ENCODE data around the gene MGLL.

Gene MGLL

DNA sequence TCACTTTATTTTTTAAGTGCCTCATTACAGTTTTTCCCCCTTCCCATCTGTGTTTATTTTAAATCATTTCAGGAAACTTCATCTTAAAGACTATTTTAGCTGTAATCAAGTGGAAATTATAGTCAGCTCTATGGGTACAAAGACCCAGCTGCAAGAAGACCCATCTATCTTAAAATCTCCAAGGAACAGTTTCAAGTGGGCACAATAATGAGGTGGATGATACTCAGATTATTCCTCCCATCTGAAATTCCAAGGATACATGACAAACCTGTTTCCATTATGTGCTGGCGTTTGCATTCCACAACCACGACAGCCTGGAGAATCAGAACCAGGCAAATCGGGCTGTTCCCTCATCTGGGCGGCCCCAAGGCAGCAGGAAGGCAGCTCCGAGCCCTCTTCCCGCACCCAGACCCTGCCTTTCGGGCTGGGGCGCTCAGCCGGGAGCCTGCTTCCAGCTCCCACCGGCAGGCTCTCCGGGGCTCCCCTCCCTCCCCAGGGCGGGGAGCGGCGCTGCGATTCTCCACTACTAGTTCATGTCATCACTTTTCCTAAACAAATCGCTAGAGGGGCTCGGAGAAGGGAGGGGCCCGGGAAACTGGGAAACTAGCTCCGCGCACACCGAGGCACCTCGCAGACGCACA is at the start of gene MGLL:
MGLL (minus strand) TSS at position 475 of the 641 bp plus-strand sequence; CDS start at position 278, 197 bp downstream.
- no peak within 1 kb of the TSS for H3K27ac ChIP-seq
- TF ChIP-seq, protein P1, sequence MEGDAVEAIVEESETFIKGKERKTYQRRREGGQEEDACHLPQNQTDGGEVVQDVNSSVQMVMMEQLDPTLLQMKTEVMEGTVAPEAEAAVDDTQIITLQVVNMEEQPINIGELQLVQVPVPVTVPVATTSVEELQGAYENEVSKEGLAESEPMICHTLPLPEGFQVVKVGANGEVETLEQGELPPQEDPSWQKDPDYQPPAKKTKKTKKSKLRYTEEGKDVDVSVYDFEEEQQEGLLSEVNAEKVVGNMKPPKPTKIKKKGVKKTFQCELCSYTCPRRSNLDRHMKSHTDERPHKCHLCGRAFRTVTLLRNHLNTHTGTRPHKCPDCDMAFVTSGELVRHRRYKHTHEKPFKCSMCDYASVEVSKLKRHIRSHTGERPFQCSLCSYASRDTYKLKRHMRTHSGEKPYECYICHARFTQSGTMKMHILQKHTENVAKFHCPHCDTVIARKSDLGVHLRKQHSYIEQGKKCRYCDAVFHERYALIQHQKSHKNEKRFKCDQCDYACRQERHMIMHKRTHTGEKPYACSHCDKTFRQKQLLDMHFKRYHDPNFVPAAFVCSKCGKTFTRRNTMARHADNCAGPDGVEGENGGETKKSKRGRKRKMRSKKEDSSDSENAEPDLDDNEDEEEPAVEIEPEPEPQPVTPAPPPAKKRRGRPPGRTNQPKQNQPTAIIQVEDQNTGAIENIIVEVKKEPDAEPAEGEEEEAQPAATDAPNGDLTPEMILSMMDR (IDR thresholded peaks at IDR 0.05) = no peak
- no peak for TF ChIP-seq ZFX (IDR thresholded peaks at IDR 0.05; ENCODE audit: borderline replicate concordance)

GRCh38 chr3:127870156-127870555 is 47.8 kb upstream of the MGLL start:
- TF ChIP-seq, protein P1 (IDR thresholded peaks at IDR 0.05) = no peak
- TF ChIP-seq ZFX (IDR thresholded peaks at IDR 0.05; ENCODE audit: borderline replicate concordance) = no peak
- H3K27ac ChIP-seq = no peak overlapping the region

GRCh38 chr3:127867986-127868385 is 45.7 kb upstream of the MGLL start:
- no peak for TF ChIP-seq ZFX (IDR thresholded peaks at IDR 0.05; ENCODE audit: borderline replicate concordance)
- no peak overlapping the region for H3K27ac ChIP-seq

DNA sequence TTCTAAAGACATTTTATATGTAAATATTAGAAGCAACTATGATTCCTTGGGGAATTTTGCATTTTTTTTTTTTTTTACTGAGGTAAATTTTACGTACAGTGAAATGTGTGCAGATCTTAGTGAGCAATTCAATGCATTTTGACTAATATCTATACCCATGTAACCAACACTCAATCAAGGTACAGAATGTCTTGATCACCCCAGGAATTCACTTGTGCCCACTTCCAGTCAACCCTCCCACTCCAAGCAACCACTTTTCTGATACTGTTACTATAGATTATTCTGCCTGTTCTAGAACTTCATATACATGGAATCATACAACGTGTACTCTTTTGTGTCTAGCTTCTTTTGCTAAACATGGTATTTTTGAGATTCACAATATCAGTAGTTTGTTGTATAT is 45.1 kb upstream of the MGLL start:
- TF ChIP-seq, protein P1 (IDR thresholded peaks at IDR 0.05) = no peak
- no peak for TF ChIP-seq ZFX (IDR thresholded peaks at IDR 0.05; ENCODE audit: borderline replicate concordance)

GRCh38 chr3:127865941-127866340 is 43.6 kb upstream of the MGLL start:
- H3K27ac ChIP-seq = no peak overlapping the region
- TF ChIP-seq ZFX (IDR thresholded peaks at IDR 0.05; ENCODE audit: borderline replicate concordance) = no peak
- TF ChIP-seq, protein P1 (IDR thresholded peaks at IDR 0.05) = no peak

More for the DNA sequence above, 45.1 kb upstream of the MGLL start:
- H3K27ac ChIP-seq = no peak overlapping the region

GRCh38 chr3:127860211-127860696 is 37.9 kb upstream of the MGLL start:
- H3K27ac ChIP-seq = no peak overlapping the region
- TF ChIP-seq, protein P1 (IDR thresholded peaks at IDR 0.05) = no peak
- TF ChIP-seq ZFX (IDR thresholded peaks at IDR 0.05; ENCODE audit: borderline replicate concordance) = no peak

DNA sequence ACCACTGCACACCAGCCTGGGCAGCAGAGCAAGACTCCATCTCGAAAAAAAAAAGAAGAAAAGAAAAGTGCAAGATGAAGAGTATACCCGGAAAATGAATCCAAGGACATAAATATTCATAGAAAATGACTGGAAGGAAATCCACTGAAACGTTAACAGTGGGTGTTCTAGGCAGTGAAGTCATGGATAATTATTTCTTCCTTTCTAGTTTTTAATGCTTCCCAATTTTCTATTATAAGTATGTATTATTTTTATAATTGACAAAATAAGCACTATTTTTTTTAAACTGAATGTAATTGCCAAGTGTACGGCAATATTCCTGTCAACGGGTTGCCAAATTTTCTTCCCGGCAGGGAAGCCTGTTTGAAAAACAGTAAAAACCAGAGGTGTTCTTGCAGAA is 37.4 kb upstream of the MGLL start:
- H3K27ac ChIP-seq = no peak overlapping the region
- TF ChIP-seq, protein P1 (IDR thresholded peaks at IDR 0.05) = no peak
- no peak for TF ChIP-seq ZFX (IDR thresholded peaks at IDR 0.05; ENCODE audit: borderline replicate concordance)

All from 22Rv1 (cell line).